Hepatocyte (in vitro differentiated cells): ENCODE measurements around the gene MOK. TPM values are rescaled to one million over a fixed set of nuclear protein-coding genes. Genes with fewer than 3 reads are reported as not detected.

ENCODE experiments used
- DNase-seq: peaks from one replicate; pipeline ENCODE4 v3.0.0-alpha.2; 2016; ENCODE audit warnings: low spot score
- H2AFZ ChIP-seq: fragments of 200-600 bp; sonication (generic); 2 replicates; pipeline ENCODE4 v1.6.0; 2016; ENCODE audit warnings: antibody characterized with exemption, mild to moderate bottlenecking
- H3K27ac ChIP-seq: fragments of 200-600 bp; sonication (generic); 2 replicates; pipeline ENCODE4 v1.5.1; 2016; ENCODE audit warnings: mild to moderate bottlenecking
- H3K27me3 ChIP-seq: fragments of 200-600 bp; sonication (generic); 2 replicates; pipeline ENCODE4 v1.6.1; 2016
- H3K36me3 ChIP-seq: fragments of 200-600 bp; sonication (generic); replicated peaks from 2 replicates; pipeline ENCODE4 v1.5.1; 2016; ENCODE audit warnings: low read depth; ENCODE audit not compliant: insufficient read depth
- H3K4me1 ChIP-seq: fragments of 200-600 bp; sonication (generic); 2 replicates; pipeline ENCODE4 v1.5.1; 2016; ENCODE audit warnings: mild to moderate bottlenecking, moderate library complexity; ENCODE audit not compliant: insufficient read depth
- H3K4me2 ChIP-seq: fragments of 200-600 bp; sonication (generic); 2 replicates; pipeline ENCODE4 v1.6.0; 2016
- H3K4me3 ChIP-seq: fragments of 200-600 bp; sonication (generic); 2 replicates; pipeline ENCODE4 v1.5.1; 2016; ENCODE audit warnings: mild to moderate bottlenecking
- H3K79me2 ChIP-seq: fragments of 200-600 bp; sonication (generic); 2 replicates; pipeline ENCODE4 v1.6.0; 2017; ENCODE audit warnings: mild to moderate bottlenecking
- H3K9me2 ChIP-seq: fragments of 200-600 bp; sonication (generic); replicated peaks from 2 replicates; pipeline ENCODE4 v1.6.0; 2017; ENCODE audit warnings: mild to moderate bottlenecking; ENCODE audit not compliant: insufficient read depth
- H3K9me3 ChIP-seq: fragments of 200-600 bp; sonication (generic); 2 replicates; pipeline ENCODE4 v1.5.1; 2016; ENCODE audit warnings: low read depth, mild to moderate bottlenecking
- H4K20me1 ChIP-seq: fragments of 200-600 bp; sonication (generic); 2 replicates; pipeline ENCODE4 v1.6.0; 2016; ENCODE audit warnings: mild to moderate bottlenecking; ENCODE audit not compliant: insufficient read depth, poor library complexity, severe bottlenecking
- EZH2 ChIP-seq: fragments of 200-600 bp; sonication (generic); IDR thresholded peaks from 2 replicates; pipeline ENCODE4 v1.6.1; 2016; ENCODE audit warnings: antibody characterized with exemption, mild to moderate bottlenecking, borderline replicate concordance
- EZH2phosphoT487 ChIP-seq: fragments of 200-600 bp; sonication (generic); IDR thresholded peaks from one replicate; pipeline ENCODE4 v1.6.1; 2018; ENCODE audit warnings: antibody characterized with exemption, mild to moderate bottlenecking, low read depth, moderate library complexity; ENCODE audit not compliant: unreplicated experiment, severe bottlenecking
- WGBS: methylation state at CpG from one replicate; pipeline ENCODE4 v1.1.6; 2016; ENCODE audit warnings: low lambda C conversion rate; ENCODE audit errors: missing lambda C conversion rate; 5-methylcytosine and 5-hydroxymethylcytosine counted together
- polyA plus RNA-seq: library from polyadenylated mRNA; unstranded; fragments of >200 nt; fragmentation: Nextera tagmentation; extraction: Ambion mirVana; gene quantifications from 2 replicates; pipeline ENCODE4 v1.2.1, GENCODE V29; 2016
- total RNA-seq: library from RNA; depleted of rRNA; stranded (reverse); fragments of >200 nt; gene quantifications from 2 replicates; pipeline ENCODE4 v1.2.3, GENCODE V29; 2014
- TF ChIP-seq, protein P1 (sequence below): fragments of 200-600 bp; sonication (generic); IDR thresholded peaks from 2 replicates; pipeline ENCODE4 v1.5.1; 2016; ENCODE audit warnings: antibody characterized with exemption, mild to moderate bottlenecking; ENCODE audit not compliant: poor library complexity

MOK gene
- total and polyA plus RNA-seq, 2 experiments from 2014 or later = 9.3 to 13.5 TPM

DNA sequence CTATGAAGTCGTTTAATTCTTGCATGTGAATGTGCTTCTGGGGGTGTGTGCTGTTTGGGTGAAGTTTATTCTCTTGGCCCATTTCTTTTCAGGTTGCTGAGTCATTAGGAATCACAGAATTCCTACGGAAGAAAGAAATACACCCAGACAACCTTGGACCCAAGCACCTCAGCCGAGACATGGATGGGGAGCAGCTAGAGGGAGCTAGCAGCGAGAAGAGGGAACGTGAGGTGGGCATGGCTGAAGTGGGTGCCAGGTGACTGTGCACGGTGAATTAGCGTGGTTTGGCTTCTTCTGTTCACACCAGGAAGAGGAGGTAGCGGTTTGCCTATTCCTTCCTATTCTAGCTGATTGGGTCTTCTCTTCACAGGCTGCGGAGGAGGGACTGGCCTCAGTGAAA, 33.8 kb upstream of the MOK start:
- no peak overlapping the region for H3K27ac ChIP-seq
- no peaks in the 10 kb centered on the region for H3K27me3 ChIP-seq
- no peak for DNase-seq
- WGBS = 94% methylated on average over 9 of the region's 9 CpGs
- H2AFZ ChIP-seq = no peak overlapping the region
- no peak for TF ChIP-seq EZH2phosphoT487
- H3K4me2 ChIP-seq = no peak overlapping the region
- no peaks in the 10 kb centered on the region for H3K36me3 ChIP-seq
- no peaks in the 10 kb centered on the region for H3K9me2 ChIP-seq
- no peaks in the 10 kb centered on the region for H4K20me1 ChIP-seq
- no peaks in the 10 kb centered on the region for H3K79me2 ChIP-seq
- no peaks in the 10 kb centered on the region for H3K4me1 ChIP-seq
- H3K4me3 ChIP-seq = no peak overlapping the region
- no peaks in the 10 kb centered on the region for H3K9me3 ChIP-seq

DNA sequence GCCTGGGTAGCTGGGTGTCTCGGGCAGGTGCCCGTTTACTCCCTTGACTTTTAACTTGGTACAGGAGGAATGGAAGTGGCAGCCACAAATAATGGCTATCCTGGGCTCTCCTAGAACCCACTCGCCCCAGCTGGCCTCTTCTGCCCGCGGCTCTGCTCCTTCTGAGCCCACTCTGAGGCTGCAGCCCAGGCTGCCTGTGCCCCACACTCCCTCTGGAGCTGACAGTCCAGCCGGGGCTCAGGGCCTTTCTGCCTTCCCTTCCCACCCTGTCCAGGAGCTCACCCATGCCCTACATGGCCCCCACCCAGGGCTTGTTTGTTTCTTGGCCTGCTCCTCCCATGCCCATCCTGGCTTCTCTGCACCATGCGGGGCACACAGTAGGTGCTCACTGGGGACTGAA, 30.2 kb upstream of the MOK start:
- Histone ChIP-seq H4K20me1 (no peaks in the 10 kb centered on the region), H3K9me2 (no peaks in the 10 kb centered on the region), H3K4me2 (no peak overlapping the region), H3K9me3 (no peaks in the 10 kb centered on the region), H3K27ac (no peak overlapping the region), H3K27me3 (no peaks in the 10 kb centered on the region), H3K4me3 (no peak overlapping the region), H3K4me1 (no peaks in the 10 kb centered on the region), H3K36me3 (no peaks in the 10 kb centered on the region), H3K79me2 (no peaks in the 10 kb centered on the region), H2AFZ (no peak overlapping the region)
- 93% methylated on average over 7 of the region's 7 CpGs for WGBS
- no peak for DNase-seq
- TF ChIP-seq, protein P1, sequence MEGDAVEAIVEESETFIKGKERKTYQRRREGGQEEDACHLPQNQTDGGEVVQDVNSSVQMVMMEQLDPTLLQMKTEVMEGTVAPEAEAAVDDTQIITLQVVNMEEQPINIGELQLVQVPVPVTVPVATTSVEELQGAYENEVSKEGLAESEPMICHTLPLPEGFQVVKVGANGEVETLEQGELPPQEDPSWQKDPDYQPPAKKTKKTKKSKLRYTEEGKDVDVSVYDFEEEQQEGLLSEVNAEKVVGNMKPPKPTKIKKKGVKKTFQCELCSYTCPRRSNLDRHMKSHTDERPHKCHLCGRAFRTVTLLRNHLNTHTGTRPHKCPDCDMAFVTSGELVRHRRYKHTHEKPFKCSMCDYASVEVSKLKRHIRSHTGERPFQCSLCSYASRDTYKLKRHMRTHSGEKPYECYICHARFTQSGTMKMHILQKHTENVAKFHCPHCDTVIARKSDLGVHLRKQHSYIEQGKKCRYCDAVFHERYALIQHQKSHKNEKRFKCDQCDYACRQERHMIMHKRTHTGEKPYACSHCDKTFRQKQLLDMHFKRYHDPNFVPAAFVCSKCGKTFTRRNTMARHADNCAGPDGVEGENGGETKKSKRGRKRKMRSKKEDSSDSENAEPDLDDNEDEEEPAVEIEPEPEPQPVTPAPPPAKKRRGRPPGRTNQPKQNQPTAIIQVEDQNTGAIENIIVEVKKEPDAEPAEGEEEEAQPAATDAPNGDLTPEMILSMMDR = no peak
- TF ChIP-seq EZH2phosphoT487 (no peak), EZH2 (no peak)

DNA sequence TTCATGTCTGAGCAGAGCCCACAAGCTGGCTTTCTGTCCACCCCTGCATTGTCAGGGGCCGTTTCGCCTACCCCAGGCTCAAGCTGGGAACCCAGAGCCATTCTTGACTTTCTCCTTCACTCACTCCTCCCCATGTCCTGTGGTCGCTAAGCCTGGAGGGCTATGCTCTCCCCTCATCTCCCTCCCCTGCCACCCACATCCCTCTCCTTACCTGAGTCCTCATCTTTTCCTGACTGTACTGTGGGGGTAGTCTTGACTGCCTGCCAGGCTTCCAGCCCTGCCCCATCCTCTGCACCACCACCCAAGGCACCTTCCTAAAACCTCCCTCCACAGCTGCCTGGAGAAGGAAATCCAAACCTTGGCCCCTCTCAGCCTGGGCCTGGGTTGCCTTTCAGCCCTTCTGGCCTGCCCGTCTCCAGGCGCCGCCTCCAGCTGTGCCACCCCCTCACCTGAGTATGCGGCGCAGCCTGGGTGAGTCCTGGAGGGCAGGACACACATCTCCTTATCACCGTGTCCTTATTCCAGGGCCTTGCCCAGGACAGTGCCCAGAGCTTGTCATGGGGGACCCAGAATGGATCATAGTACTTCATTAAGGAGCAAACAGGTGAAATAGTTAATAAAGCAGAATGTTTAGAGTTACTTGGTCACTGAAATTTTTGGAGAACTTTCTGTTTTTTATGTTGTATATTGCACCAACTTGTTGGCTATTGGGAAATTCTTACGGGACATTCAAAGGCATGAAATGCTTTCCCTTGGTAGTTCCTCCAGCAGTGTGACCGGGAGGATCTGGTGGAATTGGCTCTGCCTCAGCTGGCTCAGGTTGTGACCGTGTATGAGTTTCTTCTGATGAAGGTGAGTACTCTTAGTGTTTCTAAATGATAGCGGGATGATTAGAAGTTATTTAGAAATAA, 29.1 kb upstream of the MOK start:
- WGBS = 98% methylated on average over 13 of the region's 13 CpGs
- H3K9me2 ChIP-seq = no peaks in the 10 kb centered on the region
- H3K4me2 ChIP-seq = no peak overlapping the region
- no peaks in the 10 kb centered on the region for H3K9me3 ChIP-seq
- H2AFZ ChIP-seq = no peak overlapping the region
- no peak overlapping the region for H3K27ac ChIP-seq
- H3K4me3 ChIP-seq = no peak overlapping the region
- no peaks in the 10 kb centered on the region for H3K27me3 ChIP-seq
- H3K4me1 ChIP-seq = no peaks in the 10 kb centered on the region
- TF ChIP-seq EZH2phosphoT487 = no peak
- TF ChIP-seq, protein P1 = no peak
- no peak for TF ChIP-seq EZH2
- H3K79me2 ChIP-seq = no peaks in the 10 kb centered on the region
- H4K20me1 ChIP-seq = no peaks in the 10 kb centered on the region
- DNase-seq = no peak
- no peaks in the 10 kb centered on the region for H3K36me3 ChIP-seq

DNA sequence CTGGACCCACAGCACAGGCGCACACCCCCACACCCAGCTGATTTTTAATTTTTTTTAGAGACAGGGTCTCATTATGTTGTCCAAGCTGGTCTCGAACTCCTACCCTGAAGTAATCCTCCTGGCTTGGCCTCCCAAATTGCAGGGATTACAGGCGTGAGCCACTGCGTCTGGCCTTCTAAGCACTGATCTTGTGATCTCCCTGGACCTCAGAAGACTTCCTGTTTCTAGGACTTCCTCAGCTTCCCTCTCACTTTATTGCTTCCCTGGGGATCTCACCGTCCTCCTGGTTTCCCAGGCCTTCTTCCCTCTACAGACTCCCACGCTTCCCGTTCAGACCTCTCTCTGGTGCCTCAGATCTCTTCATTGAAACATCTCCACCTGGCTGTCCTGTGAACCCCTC, 28.4 kb upstream of the MOK start:
- Histone ChIP-seq H3K36me3 (no peaks in the 10 kb centered on the region), H3K9me2 (no peaks in the 10 kb centered on the region), H3K27ac (no peak overlapping the region), H3K27me3 (no peaks in the 10 kb centered on the region), H3K4me1 (no peaks in the 10 kb centered on the region), H2AFZ (no peak overlapping the region), H3K4me3 (no peak overlapping the region), H4K20me1 (no peaks in the 10 kb centered on the region), H3K9me3 (no peaks in the 10 kb centered on the region), H3K79me2 (no peaks in the 10 kb centered on the region), H3K4me2 (no peak overlapping the region)
- TF ChIP-seq, protein P1 = no peak
- TF ChIP-seq EZH2phosphoT487 = no peak
- TF ChIP-seq EZH2 = no peak
- WGBS = 87% methylated on average over 7 of the region's 7 CpGs
- DNase-seq = no peak
